ENCODE results near the gene OVOL1. TPM values are rescaled to one million over a fixed set of nuclear protein-coding genes. Genes with fewer than 3 reads are reported as not detected.

OVOL1 gene
- total and polyA plus RNA-seq, 2 experiments from 2014 or later: 0.15 to 0.35 TPM

GRCh38 chr11:65787649-65788622 lies 1.1 kb downstream of the OVOL1 start:
- Histone ChIP-seq H3K4me3 (peak overlapping the region; percentile 13), H3K27me3 (peaks cover 57% of the 10 kb centered on the region), H3K36me3 (no peaks in the 10 kb centered on the region), H3K27ac (no peak overlapping the region), H3K9me3 (ENCODE audit: low read depth) (no peaks in the 10 kb centered on the region), H3K4me1 (ENCODE audit: low read depth) (no peaks in the 10 kb centered on the region)
- TF ChIP-seq, protein P1, sequence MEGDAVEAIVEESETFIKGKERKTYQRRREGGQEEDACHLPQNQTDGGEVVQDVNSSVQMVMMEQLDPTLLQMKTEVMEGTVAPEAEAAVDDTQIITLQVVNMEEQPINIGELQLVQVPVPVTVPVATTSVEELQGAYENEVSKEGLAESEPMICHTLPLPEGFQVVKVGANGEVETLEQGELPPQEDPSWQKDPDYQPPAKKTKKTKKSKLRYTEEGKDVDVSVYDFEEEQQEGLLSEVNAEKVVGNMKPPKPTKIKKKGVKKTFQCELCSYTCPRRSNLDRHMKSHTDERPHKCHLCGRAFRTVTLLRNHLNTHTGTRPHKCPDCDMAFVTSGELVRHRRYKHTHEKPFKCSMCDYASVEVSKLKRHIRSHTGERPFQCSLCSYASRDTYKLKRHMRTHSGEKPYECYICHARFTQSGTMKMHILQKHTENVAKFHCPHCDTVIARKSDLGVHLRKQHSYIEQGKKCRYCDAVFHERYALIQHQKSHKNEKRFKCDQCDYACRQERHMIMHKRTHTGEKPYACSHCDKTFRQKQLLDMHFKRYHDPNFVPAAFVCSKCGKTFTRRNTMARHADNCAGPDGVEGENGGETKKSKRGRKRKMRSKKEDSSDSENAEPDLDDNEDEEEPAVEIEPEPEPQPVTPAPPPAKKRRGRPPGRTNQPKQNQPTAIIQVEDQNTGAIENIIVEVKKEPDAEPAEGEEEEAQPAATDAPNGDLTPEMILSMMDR (IDR thresholded peaks at IDR 0.05; ENCODE audit: low read depth, low read length): no peak
- DNase-seq (ENCODE audit: low read depth in 1 of 2, low spot score in 1 of 2): peak in 1 of 2 donors; percentile 29

- TF ChIP-seq, protein P1 (IDR thresholded peaks at IDR 0.05; ENCODE audit: low read depth, low read length): no peak
- Histone ChIP-seq H3K36me3 (no peaks in the 10 kb centered on the region), H3K4me3 (no peak overlapping the region), H3K27me3 (peaks cover 56% of the 10 kb centered on the region), H3K4me1 (ENCODE audit: low read depth) (no peaks in the 10 kb centered on the region), H3K27ac (no peak overlapping the region), H3K9me3 (ENCODE audit: low read depth) (no peaks in the 10 kb centered on the region)
- DNase-seq (ENCODE audit: low read depth in 1 of 2, low spot score in 1 of 2): no peak
Observed at GRCh38 chr11:65788821-65789220, 2.0 kb downstream of the OVOL1 start.

DNA sequence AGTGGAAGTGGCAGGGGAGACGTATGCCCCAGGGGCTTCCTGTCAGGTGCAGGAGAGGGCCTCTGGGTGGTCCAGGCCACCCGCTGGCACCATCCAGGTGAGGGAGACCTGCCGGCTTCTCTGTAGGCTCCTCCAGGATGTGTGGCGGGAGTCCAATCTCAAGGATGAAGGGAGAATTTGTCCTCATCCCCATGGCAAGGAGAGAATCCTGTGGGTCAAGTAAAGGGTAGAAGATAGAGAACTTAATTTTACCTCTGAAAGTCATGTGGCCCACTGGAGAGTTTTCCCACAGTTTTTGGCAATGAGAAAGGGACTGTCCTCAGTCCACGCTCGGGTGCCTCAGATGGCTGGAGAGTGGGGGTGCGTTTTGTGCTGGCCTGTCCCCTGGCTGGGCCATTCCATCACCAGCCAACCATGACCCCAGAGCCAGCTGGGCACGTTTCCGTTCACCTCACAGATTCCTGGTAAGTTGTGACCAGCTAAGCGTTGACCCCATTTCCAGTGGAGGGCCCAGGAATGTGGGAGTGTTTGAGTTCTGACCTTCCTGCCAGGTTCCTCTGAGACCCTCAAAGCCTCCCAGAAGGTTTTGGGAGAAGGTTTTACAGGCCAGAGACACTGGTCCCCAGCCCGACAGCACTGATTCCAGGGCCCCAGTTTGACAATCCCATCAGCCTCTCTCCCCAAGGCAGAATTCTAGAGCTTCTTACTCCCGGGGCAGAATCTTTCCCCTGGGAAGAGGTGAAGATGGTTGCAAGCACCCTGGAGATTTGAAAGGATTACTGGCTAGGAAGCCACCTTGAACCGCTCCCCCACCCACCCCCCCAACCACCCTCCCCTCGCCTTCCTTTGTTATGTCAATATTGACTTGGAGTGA lies 2.6 kb downstream of the OVOL1 start:
- Histone ChIP-seq H3K4me3 (no peak overlapping the region), H3K27ac (no peak overlapping the region), H3K9me3 (ENCODE audit: low read depth) (no peaks in the 10 kb centered on the region), H3K27me3 (peaks cover 50% of the 10 kb centered on the region), H3K36me3 (no peaks in the 10 kb centered on the region), H3K4me1 (ENCODE audit: low read depth) (no peaks in the 10 kb centered on the region)
- no peak for DNase-seq (ENCODE audit: low read depth in 1 of 2, low spot score in 1 of 2)
- TF ChIP-seq, protein P1 (IDR thresholded peaks at IDR 0.05; ENCODE audit: low read depth, low read length): no peak

- Histone ChIP-seq H3K4me1 (ENCODE audit: low read depth) (no peaks in the 10 kb centered on the region), H3K4me3 (no peak overlapping the region), H3K27me3 (peaks cover 41% of the 10 kb centered on the region), H3K9me3 (ENCODE audit: low read depth) (no peaks in the 10 kb centered on the region), H3K27ac (no peak overlapping the region), H3K36me3 (no peaks in the 10 kb centered on the region)
- TF ChIP-seq, protein P1 (IDR thresholded peaks at IDR 0.05; ENCODE audit: low read depth, low read length): no peak
- DNase-seq (ENCODE audit: low read depth in 1 of 2, low spot score in 1 of 2): no peak
Observed at GRCh38 chr11:65790104-65790901, 3.4 kb downstream of the OVOL1 start.
